Suppressor macrophage treated with lipopolysaccharide for 4 hours (primary cell): ENCODE results near the gene PACRG.
"Not testable (repeated sequence)": the region's sequence is repeated elsewhere in the genome, so short reads cannot be mapped to it uniquely, and the experiment has no call there.

Experiments used
- DNase-seq: peaks from one replicate; pipeline ENCODE4 v3.0.0-alpha.2; 2020

The PACRG gene

GRCh38 chr6:162727322-162728182 is at the start of gene PACRG, which contains the start of gene PRKN:
Gene PACRG (plus strand): TSS chr6:162727974.
Gene PRKN (minus strand): TSS chr6:162727766.
- peak; percentile 98 for DNase-seq

GRCh38 chr6:162678896-162679295 is 48.9 kb upstream of the PACRG start:
- DNase-seq = not testable (repeated sequence)

GRCh38 chr6:162679681-162680080 is 48.1 kb upstream of the PACRG start:
- peak; percentile 54 for DNase-seq

GRCh38 chr6:162680367-162680766 is 47.4 kb upstream of the PACRG start:
- no peak for DNase-seq

GRCh38 chr6:162680871-162681270 is 46.9 kb upstream of the PACRG start:
- DNase-seq = no peak

- no peak for DNase-seq
These were observed 46.3 kb upstream of the PACRG start for GRCh38 chr6:162681447-162681846.

- no peak for DNase-seq
These were observed 44.6 kb upstream of the PACRG start for GRCh38 chr6:162683135-162683534.

GRCh38 chr6:162684052-162684451 is 43.7 kb upstream of the PACRG start:
- DNase-seq = no peak

- DNase-seq = no peak
These were observed 42.8 kb upstream of the PACRG start for GRCh38 chr6:162684961-162685360.

GRCh38 chr6:162685586-162685985 is 42.2 kb upstream of the PACRG start:
- DNase-seq = no peak

GRCh38 chr6:162688751-162689345 is 38.9 kb upstream of the PACRG start:
- DNase-seq = no peak

- DNase-seq = no peak
These were observed 37.6 kb upstream of the PACRG start for GRCh38 chr6:162690158-162690557.

- no peak for DNase-seq
These were observed 29.8 kb upstream of the PACRG start for GRCh38 chr6:162697872-162698403.

- DNase-seq = no peak
These were observed 29.3 kb upstream of the PACRG start for GRCh38 chr6:162698440-162698839.

- DNase-seq = no peak
These were observed 27.8 kb upstream of the PACRG start for GRCh38 chr6:162699961-162700360.

- no peak for DNase-seq
These were observed 26.8 kb upstream of the PACRG start for GRCh38 chr6:162700966-162701365.

GRCh38 chr6:162701551-162701950 is 26.2 kb upstream of the PACRG start:
- DNase-seq = no peak

GRCh38 chr6:162702446-162702845 is 25.3 kb upstream of the PACRG start:
- DNase-seq = no peak

- DNase-seq = no peak
These were observed 23.8 kb upstream of the PACRG start for GRCh38 chr6:162704001-162704400.

- DNase-seq = no peak
These were observed 22.0 kb upstream of the PACRG start for GRCh38 chr6:162705736-162706135.

GRCh38 chr6:162706232-162706631 is 21.5 kb upstream of the PACRG start:
- peak; percentile 29 for DNase-seq

GRCh38 chr6:162708971-162709370 is 18.8 kb upstream of the PACRG start:
- DNase-seq = no peak

- no peak for DNase-seq
These were observed 18.3 kb upstream of the PACRG start for GRCh38 chr6:162709431-162709830.

- DNase-seq = no peak
These were observed 17.4 kb upstream of the PACRG start for GRCh38 chr6:162710419-162710818.
